Suppressor macrophage (primary cell): ENCODE measurements around the gene DISC1.
"Not testable (repeated sequence)": the region's sequence is repeated elsewhere in the genome, so short reads cannot be mapped to it uniquely, and the experiment has no call there.

ENCODE experiments used
- DNase-seq, 4 experiments: peaks; one replicate each; pipeline ENCODE4 v3.0.0-alpha.2; 2020 to 2022

DISC1 gene

DNA sequence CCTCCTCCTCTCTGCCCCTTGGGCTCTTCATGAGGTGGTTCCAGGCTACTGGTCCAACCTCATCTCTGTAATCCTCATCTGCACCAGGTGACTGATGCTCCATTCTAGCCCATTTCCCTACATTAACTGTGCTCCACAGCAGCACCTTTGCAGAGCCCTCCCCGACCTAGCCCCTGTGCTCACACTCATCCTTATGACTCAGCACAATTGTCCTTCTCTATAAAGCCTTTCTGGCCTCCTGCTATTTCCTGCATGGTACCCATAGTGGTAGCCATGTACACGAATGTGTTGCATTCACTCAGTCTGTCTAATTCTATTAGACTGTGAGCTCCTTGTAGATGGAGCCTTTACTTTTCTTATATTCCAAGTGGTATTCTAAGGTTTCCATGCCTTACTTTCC is 339.0 kb downstream of the DISC1 start:
- DNase-seq: no peak

DNA sequence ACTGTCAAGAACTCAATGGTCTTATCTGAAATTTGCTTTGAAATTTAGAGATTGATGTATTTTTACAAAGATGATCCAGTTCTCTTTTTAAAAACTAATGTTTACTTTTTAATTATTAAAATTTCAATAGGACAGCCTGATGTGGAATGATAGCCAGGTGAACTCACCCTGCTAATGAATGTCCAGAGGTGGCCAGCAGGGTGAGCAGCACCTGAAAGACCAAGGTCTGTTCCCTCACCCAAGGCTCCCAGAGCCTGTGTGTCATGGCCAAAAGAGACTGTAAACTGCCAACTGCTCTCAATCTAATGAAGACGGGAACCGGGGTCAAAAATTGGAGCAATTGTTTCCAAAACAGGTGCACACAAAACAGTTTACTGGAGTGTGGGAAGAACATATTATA is 340.4 kb downstream of the DISC1 start:
- no peak for DNase-seq

DNA sequence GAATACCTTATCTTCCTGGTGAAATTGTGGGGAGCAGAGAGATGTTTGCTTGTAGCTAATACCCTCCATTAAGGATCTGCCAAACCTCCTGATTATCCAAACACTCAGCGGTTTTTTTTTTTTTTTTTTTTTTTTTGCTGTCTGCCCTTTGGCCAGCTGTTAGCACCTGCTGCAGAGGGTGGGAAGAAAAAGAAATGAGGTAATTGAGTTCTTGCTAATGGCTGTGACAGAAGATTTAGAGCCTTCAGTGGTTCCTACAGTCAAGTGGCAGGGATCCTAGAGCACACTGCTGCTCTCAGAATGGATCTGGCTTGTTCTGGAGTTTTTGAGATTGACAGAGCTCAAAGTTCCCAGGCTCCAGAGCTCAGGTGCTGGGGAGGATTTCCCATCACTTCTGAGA is 342.5 kb downstream of the DISC1 start:
- DNase-seq: no peak

- not testable (repeated sequence) for DNase-seq
Measured at GRCh38 chr1:231969761-231970160, 343.2 kb downstream of the DISC1 start.

DNA sequence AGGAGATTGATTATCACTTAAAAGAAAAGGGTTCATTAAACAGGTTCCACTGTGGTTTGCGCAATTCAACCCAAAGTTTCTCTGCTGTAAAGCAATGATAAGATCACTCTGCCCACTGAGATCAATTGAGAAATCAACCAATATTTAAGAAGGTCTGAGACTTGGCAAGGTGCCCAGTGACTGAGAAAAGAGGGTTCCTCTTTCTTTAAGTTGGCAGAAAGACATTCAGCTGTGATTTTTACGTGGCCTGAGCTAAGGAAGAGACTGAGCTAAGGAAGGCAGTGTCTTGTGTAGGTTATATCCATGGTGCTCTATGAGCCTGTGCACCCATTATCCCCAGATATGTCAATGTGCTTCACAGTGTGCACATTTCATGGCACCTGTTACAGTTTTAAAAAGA is 344.1 kb downstream of the DISC1 start:
- DNase-seq: peak; percentile 87 to 97 (median 95)

- peak; percentile 62 to 85 (median 73) for DNase-seq
Measured at GRCh38 chr1:231971397-231972110, 345.0 kb downstream of the DISC1 start.

- DNase-seq: no peak
Measured at GRCh38 chr1:231972111-231972445, 345.5 kb downstream of the DISC1 start.

DNA sequence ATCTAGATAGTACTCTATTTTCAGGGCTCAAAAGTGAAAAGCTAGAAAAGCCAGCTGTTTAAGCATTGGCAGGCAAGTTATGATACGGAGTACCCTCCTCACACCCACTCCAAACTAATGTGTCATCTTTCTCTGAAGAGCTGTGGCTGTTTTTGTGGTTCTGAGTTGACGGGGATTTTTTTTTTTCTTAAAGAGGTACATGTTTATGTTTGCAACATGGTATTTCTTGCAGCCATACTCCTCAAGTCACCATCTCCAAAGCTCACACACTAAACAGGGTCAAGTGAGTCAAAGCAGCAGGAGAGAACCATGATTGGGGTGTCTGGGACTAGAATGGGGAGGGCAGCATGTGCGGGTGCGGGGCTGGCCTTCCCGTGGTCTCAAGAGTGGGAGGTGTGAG is 347.2 kb downstream of the DISC1 start:
- peak; percentile 28 to 65 (median 46) for DNase-seq

GRCh38 chr1:231976231-231976630 is 349.6 kb downstream of the DISC1 start:
- peak; percentile 31 to 65 (median 46) for DNase-seq

GRCh38 chr1:231981675-231982074 is 355.1 kb downstream of the DISC1 start:
- no peak for DNase-seq

DNA sequence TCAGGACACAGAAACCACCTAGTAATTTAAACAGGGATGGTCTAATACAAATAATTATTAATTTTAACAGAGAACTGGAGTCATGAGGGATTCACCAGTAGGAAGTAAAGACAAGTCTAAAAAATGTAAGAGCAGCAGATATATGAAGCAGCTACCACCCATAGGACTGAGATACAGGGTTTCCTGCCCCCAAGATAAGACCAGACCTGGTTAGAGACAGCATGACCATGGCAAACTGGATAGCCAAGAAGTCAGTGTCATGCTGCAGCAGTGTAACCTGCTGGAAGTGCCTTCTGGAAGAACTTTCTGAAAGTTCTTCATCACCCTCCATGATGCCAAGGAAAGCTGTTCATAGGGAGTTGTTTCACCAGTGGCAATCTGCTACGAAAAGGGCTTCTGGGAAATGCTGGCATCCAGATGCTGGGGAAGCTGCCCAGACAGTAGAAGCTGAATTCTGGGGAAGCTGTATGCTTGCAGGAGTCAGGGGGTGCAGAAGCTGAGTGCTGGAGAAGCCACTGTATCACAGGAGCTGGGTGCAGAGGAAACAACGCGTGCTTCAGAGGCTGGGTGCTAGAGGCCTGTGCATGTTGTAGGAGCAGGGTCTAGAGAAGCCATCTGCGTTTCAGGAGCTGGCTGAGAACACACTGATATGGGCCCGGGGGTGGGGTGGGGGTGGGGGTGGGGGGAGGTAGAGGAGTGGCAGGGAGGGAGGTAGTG is 356.4 kb downstream of the DISC1 start:
- no peak for DNase-seq

- DNase-seq: peak in 1 of 4 experiments; percentile 6
Measured at GRCh38 chr1:231983588-231984193, 357.1 kb downstream of the DISC1 start.

- no peak for DNase-seq
Measured at GRCh38 chr1:231985296-231986023, 358.9 kb downstream of the DISC1 start.

GRCh38 chr1:231986631-231987336 is 360.2 kb downstream of the DISC1 start:
- no peak for DNase-seq

- DNase-seq: peak; percentile 30 to 54 (median 40)
Measured at GRCh38 chr1:231990388-231990787, 363.8 kb downstream of the DISC1 start.

GRCh38 chr1:231991231-231991630 is 364.6 kb downstream of the DISC1 start:
- no peak for DNase-seq

- DNase-seq: no peak
Measured at GRCh38 chr1:231993968-231994455, 367.4 kb downstream of the DISC1 start.

DNA sequence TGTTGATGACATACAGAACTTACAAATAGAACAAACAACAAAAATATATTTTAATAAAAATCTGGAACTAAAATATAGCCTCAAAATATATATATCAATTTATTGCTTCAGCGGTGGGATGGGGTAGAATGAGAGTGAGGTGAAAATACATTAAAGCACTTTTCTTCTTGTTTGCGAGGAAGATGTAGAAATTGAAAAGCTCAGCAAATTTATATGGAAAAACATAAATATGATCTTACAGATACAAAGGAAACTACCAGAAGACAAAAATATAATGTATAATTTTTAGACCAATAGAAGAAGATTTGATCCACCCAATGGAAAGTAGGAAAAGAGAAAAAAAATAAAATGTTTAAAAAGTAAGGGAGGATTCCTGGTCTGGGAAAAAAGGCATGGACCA is 372.2 kb downstream of the DISC1 start:
- DNase-seq: no peak

DNA sequence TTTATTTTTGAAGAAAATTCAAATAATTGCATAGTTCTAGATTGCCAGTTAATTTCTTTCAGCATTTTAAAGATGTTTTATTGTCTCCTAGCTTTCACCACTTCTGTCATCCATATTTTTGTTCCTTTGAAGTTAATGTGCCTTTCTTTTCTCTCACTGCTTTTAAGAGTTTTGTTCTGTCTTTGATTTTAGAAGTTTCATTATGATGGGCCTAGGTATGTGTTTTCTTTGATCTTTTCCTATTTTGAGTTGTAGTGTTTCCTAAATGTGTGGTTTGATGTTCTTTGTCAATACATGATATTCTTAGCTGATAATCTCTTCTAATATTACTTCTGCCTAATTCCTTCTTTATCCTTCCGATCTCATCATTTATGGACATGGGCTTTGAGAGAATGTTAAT is 378.7 kb downstream of the DISC1 start:
- DNase-seq: no peak

- DNase-seq: peak; percentile 18 to 62 (median 36)
Measured at GRCh38 chr1:232009741-232010140, 383.2 kb downstream of the DISC1 start.

DNA sequence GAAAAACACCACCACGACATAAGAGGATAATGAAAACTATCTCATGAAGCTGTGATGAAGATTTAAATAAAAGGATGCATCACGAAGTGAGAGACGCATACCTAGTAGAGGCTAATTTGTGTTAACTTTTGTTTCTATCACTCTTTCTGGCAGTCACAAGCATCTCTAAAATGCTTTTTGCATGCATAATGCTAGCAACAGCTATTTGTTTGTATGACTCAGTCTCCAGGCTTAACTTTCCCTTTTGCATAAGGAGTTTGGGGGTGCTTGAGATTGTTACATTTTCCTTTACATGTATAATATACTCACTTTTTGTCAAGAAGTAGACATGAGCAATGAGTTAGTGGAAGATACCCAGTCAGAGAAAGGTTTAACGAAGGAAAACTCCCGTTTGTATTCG is 385.4 kb downstream of the DISC1 start:
- no peak for DNase-seq

DNA sequence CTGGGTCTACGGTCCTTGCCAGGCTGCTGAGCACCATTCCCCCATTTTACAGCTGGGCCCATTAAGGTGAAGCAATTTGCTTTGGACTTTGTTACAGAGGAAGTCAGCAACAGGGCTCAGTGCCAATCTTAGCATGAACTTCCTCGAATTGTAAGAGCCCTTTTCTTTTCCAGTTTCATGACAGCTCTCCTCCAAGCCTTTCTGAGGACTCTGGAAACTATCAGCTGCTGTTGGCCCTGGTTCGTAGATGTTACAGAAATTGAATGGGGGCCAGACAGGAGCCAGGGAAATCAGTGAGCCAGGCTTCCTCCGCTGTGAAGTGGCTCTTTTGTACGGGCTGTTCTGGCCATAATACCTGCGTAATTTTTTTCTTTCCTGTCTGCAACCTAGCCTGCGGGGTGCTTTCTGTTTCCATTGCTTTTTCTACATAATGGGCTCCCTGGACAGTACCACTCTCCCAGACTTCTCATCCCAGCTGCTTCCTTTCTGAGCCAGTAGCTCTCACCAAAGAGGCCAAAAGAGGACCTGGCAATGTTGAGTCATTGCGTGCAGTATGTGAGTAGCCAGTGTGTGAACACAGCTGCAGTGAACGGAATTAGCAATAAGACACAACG is 386.3 kb downstream of the DISC1 start:
- DNase-seq: peak; percentile 37 to 69 (median 60)
